ENCODE measurements around the gene SEMA3D.

The SEMA3D gene

DNA sequence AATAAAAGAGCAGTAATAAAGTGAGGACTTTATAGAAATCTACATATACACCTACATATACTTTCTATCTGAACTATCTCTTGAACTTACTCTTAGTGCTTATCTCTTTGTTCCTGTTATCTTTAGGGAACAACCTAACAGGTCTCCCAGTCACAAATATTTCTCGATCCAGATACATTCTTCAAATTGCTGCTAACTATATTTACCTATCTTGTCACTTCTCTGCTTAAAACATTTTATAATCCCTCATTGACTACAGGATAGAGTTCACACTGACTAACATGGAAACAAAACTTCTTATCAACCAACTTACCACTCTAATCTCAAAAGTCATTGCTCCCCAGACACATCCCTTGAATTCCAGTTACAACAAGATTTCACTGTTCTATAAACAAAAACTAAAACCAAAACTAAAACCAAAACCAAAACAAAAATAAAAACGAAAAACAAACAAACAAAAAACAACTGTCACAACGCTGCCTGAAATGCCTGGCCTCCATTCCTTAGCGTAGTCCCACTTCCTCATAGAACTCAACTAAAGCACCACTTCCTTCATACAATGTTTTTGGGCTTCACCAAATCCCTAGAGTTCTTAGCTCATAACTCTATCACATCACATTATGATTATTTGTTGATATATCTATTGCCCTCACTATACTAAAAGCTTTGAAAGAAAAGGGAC is 134.7 kb downstream of the SEMA3D start:
- no peak overlapping the region for H3K4me3 ChIP-seq (ENCODE audit: low read depth, low read length)
- TF ChIP-seq, protein P1, sequence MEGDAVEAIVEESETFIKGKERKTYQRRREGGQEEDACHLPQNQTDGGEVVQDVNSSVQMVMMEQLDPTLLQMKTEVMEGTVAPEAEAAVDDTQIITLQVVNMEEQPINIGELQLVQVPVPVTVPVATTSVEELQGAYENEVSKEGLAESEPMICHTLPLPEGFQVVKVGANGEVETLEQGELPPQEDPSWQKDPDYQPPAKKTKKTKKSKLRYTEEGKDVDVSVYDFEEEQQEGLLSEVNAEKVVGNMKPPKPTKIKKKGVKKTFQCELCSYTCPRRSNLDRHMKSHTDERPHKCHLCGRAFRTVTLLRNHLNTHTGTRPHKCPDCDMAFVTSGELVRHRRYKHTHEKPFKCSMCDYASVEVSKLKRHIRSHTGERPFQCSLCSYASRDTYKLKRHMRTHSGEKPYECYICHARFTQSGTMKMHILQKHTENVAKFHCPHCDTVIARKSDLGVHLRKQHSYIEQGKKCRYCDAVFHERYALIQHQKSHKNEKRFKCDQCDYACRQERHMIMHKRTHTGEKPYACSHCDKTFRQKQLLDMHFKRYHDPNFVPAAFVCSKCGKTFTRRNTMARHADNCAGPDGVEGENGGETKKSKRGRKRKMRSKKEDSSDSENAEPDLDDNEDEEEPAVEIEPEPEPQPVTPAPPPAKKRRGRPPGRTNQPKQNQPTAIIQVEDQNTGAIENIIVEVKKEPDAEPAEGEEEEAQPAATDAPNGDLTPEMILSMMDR (IDR thresholded peaks at IDR 0.05; ENCODE audit: low read depth, low read length) = no peak
- in situ Hi-C loops (cut with HindIII; ENCODE audit: low sequenced_read_pairs) = no loop called here
- DNase-seq (ENCODE audit: low read depth, low spot score) = no peak

DNA sequence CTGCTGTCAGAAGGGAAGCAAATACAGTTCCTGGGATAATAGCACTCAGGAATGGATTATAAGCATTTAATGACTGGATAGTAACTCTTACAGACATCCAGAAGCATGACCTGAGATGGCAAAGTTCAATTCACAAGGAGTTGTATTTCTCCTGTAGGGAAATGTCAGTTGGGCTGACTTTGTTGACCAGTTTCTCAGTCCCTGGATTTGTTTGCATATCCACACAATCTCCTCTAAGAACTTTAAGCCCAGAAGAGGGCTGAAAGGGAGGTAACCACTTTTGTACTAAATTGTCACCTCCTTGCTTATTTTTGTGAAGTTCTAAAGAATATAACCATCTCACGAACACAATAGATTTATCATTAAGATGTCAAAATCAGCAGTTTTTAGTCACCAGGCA is 140.3 kb downstream of the SEMA3D start:
- DNase-seq (ENCODE audit: low read depth, low spot score) = no peak
- H3K4me3 ChIP-seq (ENCODE audit: low read depth, low read length) = no peak overlapping the region
- TF ChIP-seq, protein P1 (IDR thresholded peaks at IDR 0.05; ENCODE audit: low read depth, low read length) = no peak
- in situ Hi-C loops (cut with HindIII; ENCODE audit: low sequenced_read_pairs) = no loop called here

DNA sequence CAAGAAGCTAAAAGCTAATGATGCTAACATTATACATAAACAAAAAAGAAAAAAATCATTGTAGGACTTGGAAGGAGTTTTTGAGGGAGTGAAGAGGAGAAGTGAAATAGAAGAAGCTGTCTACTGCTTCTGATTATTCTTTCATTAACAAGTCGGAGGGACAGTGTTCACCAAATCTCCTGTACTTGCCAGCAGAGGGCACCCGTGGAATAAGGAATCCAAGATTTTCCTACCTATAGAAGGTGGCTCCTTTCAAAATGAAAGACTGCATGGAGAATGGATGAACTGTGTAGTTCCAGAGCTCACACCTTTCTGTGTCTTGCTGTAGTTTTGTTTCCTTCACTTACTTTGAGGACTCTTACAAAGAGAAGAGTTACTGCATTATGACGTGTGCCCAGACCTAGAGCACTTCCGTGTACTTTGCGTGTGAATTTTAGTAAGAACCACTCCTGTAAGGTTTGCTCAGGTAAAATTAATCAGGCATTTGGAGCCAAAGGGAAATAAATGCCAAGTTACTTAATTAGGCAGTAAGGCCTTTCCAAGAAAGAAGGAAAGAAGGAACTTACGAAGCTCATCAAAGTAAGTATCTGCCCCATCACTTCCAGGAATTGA is 145.1 kb downstream of the SEMA3D start:
- DNase-seq (ENCODE audit: low read depth, low spot score) = peak; percentile 74
- TF ChIP-seq, protein P1 (IDR thresholded peaks at IDR 0.05; ENCODE audit: low read depth, low read length) = peak; percentile 63

DNA sequence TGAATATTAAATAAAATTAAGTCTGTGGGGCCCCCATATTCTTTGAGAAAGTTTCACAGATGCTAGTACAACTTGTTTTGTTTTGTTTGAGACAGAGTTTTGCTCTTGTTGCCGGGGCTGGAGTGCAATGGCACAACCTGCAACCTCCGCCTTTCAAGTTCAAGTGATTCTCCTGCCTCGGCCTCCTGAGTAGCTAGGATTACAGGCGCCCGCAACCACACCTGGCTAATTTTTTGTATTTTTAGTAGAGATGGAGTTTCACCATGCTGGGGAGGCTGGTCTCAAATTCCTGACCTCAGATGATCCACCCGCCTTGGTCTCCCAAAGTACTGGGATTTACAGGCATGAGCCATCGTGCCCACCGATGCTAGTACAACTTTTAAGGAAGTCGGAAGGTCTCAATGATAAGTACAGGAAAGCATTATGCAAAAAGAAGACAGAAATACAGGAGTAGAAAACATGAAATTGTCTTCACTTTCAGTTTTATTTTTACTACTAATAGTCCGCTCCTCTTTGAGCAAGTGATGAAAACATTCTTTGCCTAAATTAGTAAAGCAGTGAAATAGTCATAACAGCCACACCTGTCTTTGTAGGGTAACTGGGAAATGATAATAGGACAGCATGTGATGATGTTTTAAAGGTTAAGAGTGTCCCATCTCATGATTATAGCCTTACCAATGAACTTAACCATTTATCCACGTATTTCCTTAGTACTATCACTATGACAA is 147.5 kb downstream of the SEMA3D start:
- H3K4me3 ChIP-seq (ENCODE audit: low read depth, low read length) = no peak overlapping the region
- DNase-seq (ENCODE audit: low read depth, low spot score) = no peak
- TF ChIP-seq, protein P1 (IDR thresholded peaks at IDR 0.05; ENCODE audit: low read depth, low read length) = no peak
- in situ Hi-C loops (cut with HindIII; ENCODE audit: low sequenced_read_pairs) = no loop called here

More for the DNA sequence above, 145.1 kb downstream of the SEMA3D start:
- no peak overlapping the region for H3K4me3 ChIP-seq (ENCODE audit: low read depth, low read length)
- in situ Hi-C loops (cut with HindIII; ENCODE audit: low sequenced_read_pairs) = no loop called here

DNA sequence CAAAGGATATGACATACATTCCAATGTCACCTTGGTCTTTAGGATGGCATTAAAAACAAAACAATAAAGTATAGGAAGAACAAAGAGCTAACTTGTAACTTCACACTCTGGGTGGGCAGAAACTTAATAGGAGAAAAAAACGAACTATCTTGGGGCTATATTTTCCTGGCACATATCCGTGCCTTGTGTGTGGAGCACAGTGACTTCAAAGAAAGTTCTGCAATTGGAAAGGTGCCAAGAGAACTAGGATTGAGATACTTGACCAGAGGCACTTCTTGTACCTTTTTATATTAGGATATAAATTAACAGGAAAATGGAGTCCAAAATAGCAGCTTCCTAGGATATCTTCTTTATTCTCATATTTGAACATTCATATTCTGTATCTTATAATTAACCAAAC is 148.4 kb downstream of the SEMA3D start:
- TF ChIP-seq, protein P1 (IDR thresholded peaks at IDR 0.05; ENCODE audit: low read depth, low read length) = no peak
- no peak for DNase-seq (ENCODE audit: low read depth, low spot score)
- in situ Hi-C loops (cut with HindIII; ENCODE audit: low sequenced_read_pairs) = no loop called here
- H3K4me3 ChIP-seq (ENCODE audit: low read depth, low read length) = no peak overlapping the region

DNA sequence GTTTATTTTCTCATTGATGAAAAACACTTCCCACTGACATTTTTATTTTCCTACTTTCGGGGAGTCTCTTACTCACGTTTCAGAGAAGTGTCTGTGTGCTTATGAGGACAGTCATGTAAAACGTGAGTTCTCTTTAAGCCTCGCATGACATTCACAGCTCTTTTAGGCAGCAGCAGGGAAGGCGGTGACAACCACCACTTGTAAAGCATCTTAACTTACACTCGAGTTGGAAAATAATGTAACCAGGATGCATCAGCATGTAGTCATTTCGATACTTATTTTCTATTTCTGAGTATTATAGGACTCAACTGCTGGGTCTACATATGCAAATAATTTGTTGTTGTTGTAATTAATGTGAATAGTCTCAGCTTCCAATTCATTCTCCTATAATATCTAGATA is 153.6 kb downstream of the SEMA3D start:
- in situ Hi-C loops (cut with HindIII; ENCODE audit: low sequenced_read_pairs) = no loop called here

More for the DNA sequence above, 153.6 kb downstream of the SEMA3D start:
- TF ChIP-seq, protein P1 (IDR thresholded peaks at IDR 0.05; ENCODE audit: low read depth, low read length) = no peak
- no peak overlapping the region for H3K4me3 ChIP-seq (ENCODE audit: low read depth, low read length)
- DNase-seq (ENCODE audit: low read depth, low spot score) = no peak
